Activated CD8-positive, alpha-beta T cell treated with anti-CD3 and anti-CD28 coated beads for 36 hours (primary cell): ENCODE results near the gene GRM4. TPM values are rescaled to one million over a fixed set of nuclear protein-coding genes. Genes with fewer than 3 reads are reported as not detected.
"Not testable (repeated sequence)": the region's sequence is repeated elsewhere in the genome, so short reads cannot be mapped to it uniquely, and the experiment has no call there.

Experiments used
- ATAC-seq: fragments of 200-7000 bp; cut with Tn5 transposase; one replicate; pipeline ENCODE4 v1.10.0; 2021; ENCODE audit warnings: mild to moderate bottlenecking, moderate library complexity
- CTCF ChIA-PET: fragments of 350-600 bp; sonication (Branson Sonifier 250); formaldehyde crosslinking; loops from one replicate; lab custom pipeline; 2021; ENCODE audit warnings: antibody characterized with exemption; lab: Charles Lee
- POLR2A ChIA-PET: fragments of 350-600 bp; sonication (Branson Sonifier 250); formaldehyde crosslinking; loops from one replicate; lab custom pipeline; 2021; ENCODE audit warnings: antibody characterized with exemption; lab: Charles Lee
- DNase-seq: peaks from one replicate; pipeline ENCODE4 v3.0.0-alpha.2; 2020
- H3K27ac Mint-ChIP-seq: one replicate; pipeline ENCODE4 v1.8.0; 2021; ENCODE audit warnings: mild to moderate bottlenecking, mixed read lengths
- H3K27me3 Mint-ChIP-seq: one replicate; pipeline ENCODE4 v1.8.0; 2021; ENCODE audit warnings: mixed read lengths
- H3K36me3 Mint-ChIP-seq: one replicate; pipeline ENCODE4 v1.8.0; 2021; ENCODE audit warnings: low read depth, mixed read lengths
- H3K4me1 Mint-ChIP-seq: one replicate; pipeline ENCODE4 v1.8.0; 2021; ENCODE audit warnings: low read depth, mixed read lengths
- H3K4me3 Mint-ChIP-seq: one replicate; pipeline ENCODE4 v1.8.0; 2021; ENCODE audit warnings: mild to moderate bottlenecking, moderate library complexity, mixed read lengths
- H3K9me3 Mint-ChIP-seq: one replicate; pipeline ENCODE4 v1.8.0; 2021; ENCODE audit warnings: mixed read lengths
- intact Hi-C: fragments of 100-400 bp; cut with micrococcal nuclease; formaldehyde crosslinking; loops from one replicate; pipeline ENCODE4 v1.10.0; 2022
- total RNA-seq, 2 experiments: library from RNA; stranded (reverse); gene quantifications; one replicate each; pipeline ENCODE4 v1.2.3, GENCODE V29; 2021
- TF ChIP-seq, protein P1 (sequence below): fragments of 200-600 bp; IDR thresholded peaks from one replicate; pipeline ENCODE4 v1.8.0; 2022; ENCODE audit warnings: antibody characterized with exemption, mild to moderate bottlenecking

The GRM4 gene
- under 1 TPM; 0.11 to 0.14 TPM for total RNA-seq

GRCh38 chr6:34146021-34146782 is at the start of gene GRM4:
Gene GRM4 (minus strand): TSS chr6:34146087. CDS start chr6:34133496, 12,591 bp downstream.
- TF ChIP-seq, protein P1, sequence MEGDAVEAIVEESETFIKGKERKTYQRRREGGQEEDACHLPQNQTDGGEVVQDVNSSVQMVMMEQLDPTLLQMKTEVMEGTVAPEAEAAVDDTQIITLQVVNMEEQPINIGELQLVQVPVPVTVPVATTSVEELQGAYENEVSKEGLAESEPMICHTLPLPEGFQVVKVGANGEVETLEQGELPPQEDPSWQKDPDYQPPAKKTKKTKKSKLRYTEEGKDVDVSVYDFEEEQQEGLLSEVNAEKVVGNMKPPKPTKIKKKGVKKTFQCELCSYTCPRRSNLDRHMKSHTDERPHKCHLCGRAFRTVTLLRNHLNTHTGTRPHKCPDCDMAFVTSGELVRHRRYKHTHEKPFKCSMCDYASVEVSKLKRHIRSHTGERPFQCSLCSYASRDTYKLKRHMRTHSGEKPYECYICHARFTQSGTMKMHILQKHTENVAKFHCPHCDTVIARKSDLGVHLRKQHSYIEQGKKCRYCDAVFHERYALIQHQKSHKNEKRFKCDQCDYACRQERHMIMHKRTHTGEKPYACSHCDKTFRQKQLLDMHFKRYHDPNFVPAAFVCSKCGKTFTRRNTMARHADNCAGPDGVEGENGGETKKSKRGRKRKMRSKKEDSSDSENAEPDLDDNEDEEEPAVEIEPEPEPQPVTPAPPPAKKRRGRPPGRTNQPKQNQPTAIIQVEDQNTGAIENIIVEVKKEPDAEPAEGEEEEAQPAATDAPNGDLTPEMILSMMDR, result no peak
- H3K36me3 Mint-ChIP-seq, result no peaks in the 10 kb centered on the region
- peaks cover 11% of the 10 kb centered on the region for H3K4me1 Mint-ChIP-seq
- peak within 1 kb of the TSS; percentile 32 for H3K4me3 Mint-ChIP-seq
- no peak within 1 kb of the TSS for H3K27ac Mint-ChIP-seq
- ATAC-seq (no peak), DNase-seq (no peak)
- intact Hi-C loops, result no loop called here
- CTCF ChIA-PET, result interaction anchor here (1.1 to 4.1 kb wide), 6 partner anchors 10 to 435 kb away, joined by 3 to 19 read pairs (median 4); partner anchors contain the start of gene UQCC2
- peaks cover 59% of the 10 kb centered on the region for H3K27me3 Mint-ChIP-seq
- POLR2A ChIA-PET, result interaction anchor here (0.7 to 1.0 kb wide), 2 partner anchors 10 to 50 kb away, joined by 3 to 5 read pairs; no protein-coding TSS in a partner anchor
- H3K9me3 Mint-ChIP-seq, result no peaks in the 10 kb centered on the region

GRCh38 chr6:34194772-34195171 is 48.9 kb upstream of the GRM4 start:
- Mint-ChIP-seq H3K36me3 (no peaks in the 10 kb centered on the region), H3K27me3 (no peaks in the 10 kb centered on the region), H3K4me1 (peaks cover 11% of the 10 kb centered on the region), H3K27ac (no peak overlapping the region), H3K4me3 (no peak overlapping the region), H3K9me3 (no peaks in the 10 kb centered on the region)
- intact Hi-C loops, result loop anchor here (5.0 kb wide), 1 partner anchor 43 kb away; the partner anchor contains the start of gene HMGA1
- ChIA-PET POLR2A (interaction anchor here (1.9 to 2.9 kb wide), 3 partner anchors 42 to 53 kb away, joined by 13 to 19 read pairs (median 15); partner anchors contain the start of gene HMGA1), CTCF (interaction anchor here (1.2 to 3.2 kb wide), 4 partner anchors 13 to 221 kb away, joined by 3 to 29 read pairs (median 12); no protein-coding TSS in a partner anchor)
- TF ChIP-seq, protein P1, result no peak
- ATAC-seq (no peak), DNase-seq (no peak)

DNA sequence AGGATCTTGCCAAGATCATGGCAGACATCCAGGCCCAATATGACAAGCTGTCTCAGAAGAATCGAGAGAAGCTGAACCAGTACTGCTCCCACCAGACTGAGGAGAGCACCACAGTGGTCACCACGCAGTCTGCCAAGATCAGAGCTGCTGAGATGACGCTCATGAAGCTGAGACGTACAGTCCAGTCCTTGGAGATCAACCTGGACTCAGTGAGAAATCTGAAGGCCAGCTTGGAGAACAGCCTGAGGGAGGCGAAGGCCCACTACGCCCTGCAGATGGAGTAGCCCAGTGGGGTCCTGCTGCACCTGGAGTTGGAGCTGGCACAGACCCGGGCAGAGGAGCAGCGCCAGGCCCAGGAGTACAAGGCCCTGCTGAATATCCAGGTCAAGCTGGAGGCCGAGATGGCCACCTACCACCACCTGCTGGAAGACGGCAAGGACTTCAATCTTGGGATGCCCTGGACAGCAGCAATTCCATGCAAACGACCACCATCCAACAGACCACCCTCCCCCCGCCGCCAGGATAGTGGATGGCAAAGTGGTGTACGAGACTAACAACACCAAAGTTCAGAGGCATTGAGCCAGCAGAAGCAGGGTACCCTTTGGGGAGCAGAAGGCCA is 44.7 kb upstream of the GRM4 start:
- no peaks in the 10 kb centered on the region for H3K36me3 Mint-ChIP-seq
- H3K4me3 Mint-ChIP-seq, result no peak overlapping the region
- no peak for ATAC-seq
- no peak overlapping the region for H3K27ac Mint-ChIP-seq
- no peaks in the 10 kb centered on the region for H3K9me3 Mint-ChIP-seq
- no peaks in the 10 kb centered on the region for H3K27me3 Mint-ChIP-seq
- TF ChIP-seq, protein P1, result no peak
- ChIA-PET POLR2A (interaction anchor here (0.6 to 1.9 kb wide), 2 partner anchors 17 to 56 kb away, joined by 3 to 4 read pairs; no protein-coding TSS in a partner anchor), CTCF (interaction anchor here (0.5 to 2.6 kb wide), 8 partner anchors 11 to 531 kb away, joined by 3 to 9 read pairs (median 4); partner anchors contain the start of gene SMIM29)
- DNase-seq, result no peak
- H3K4me1 Mint-ChIP-seq, result peaks cover 7% of the 10 kb centered on the region
- intact Hi-C loops, result no loop called here

- Mint-ChIP-seq H3K27ac (no peak overlapping the region), H3K4me3 (no peak overlapping the region), H3K36me3 (no peaks in the 10 kb centered on the region), H3K9me3 (no peaks in the 10 kb centered on the region), H3K4me1 (peaks cover 7% of the 10 kb centered on the region), H3K27me3 (no peaks in the 10 kb centered on the region)
- CTCF ChIA-PET, result interaction anchor here (1.1 to 2.6 kb wide), 6 partner anchors 11 to 225 kb away, joined by 3 to 9 read pairs (median 4); partner anchors contain the start of gene SMIM29
- TF ChIP-seq, protein P1, result no peak
- intact Hi-C loops, result no loop called here
- POLR2A ChIA-PET, result interaction anchor here (0.8 to 1.9 kb wide), 2 partner anchors 24 to 57 kb away, joined by 3 to 4 read pairs; no protein-coding TSS in a partner anchor
- ATAC-seq (peak; percentile 53), DNase-seq (peak; percentile 70)
These were observed 44.1 kb upstream of the GRM4 start for GRCh38 chr6:34189806-34190503.

DNA sequence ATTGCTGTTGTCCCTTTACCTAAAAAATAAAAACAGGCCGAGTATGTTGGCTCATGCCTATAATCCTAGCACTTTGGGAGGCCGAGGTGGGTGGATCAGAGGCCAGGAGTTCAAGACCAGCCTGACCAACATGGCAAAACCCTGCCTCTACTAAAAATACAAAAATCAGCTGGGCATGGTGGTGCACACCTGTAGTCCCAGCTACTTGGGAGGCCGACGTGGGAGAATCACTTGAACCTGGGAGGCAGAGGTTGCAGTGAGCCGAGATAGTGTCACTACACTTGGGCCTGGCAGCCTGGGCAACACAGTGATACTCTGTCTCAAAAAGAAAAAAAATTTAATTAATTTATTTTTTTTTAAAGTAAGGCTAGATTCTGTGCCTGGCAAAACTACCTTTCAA is 38.8 kb upstream of the GRM4 start:
- POLR2A ChIA-PET, ATAC-seq, CTCF ChIA-PET, H3K4me3 Mint-ChIP-seq, DNase-seq, H3K36me3 Mint-ChIP-seq, H3K27me3 Mint-ChIP-seq, intact Hi-C loops, H3K27ac Mint-ChIP-seq: not testable (repeated sequence)
- peaks cover 11% of the 10 kb centered on the region for H3K9me3 Mint-ChIP-seq
- H3K4me1 Mint-ChIP-seq, result peaks cover 21% of the 10 kb centered on the region
